Endothelial cell of umbilical vein (primary cell): ENCODE measurements around the gene ZNF280C. TPM values are rescaled to one million over a fixed set of nuclear protein-coding genes. Genes with fewer than 3 reads are reported as not detected.

ENCODE experiments used
- BruUV-seq: library from RNA; stranded (reverse); fragments of 400-500 nt; replicated peaks from 2 replicates; lab custom pipeline; 2021; lab: Mats Ljungman, UMichigan
- CTCF ChIA-PET: fragments of 300-600, 350-600 bp; sonication (Branson Sonifier 250); formaldehyde crosslinking; loops from one replicate; lab custom pipeline; 2021; ENCODE audit warnings: antibody characterized with exemption, inconsistent platforms; lab: Charles Lee
- POLR2A ChIA-PET: fragments of 300-600, 350-600 bp; sonication (Branson Sonifier 250); formaldehyde crosslinking; loops from one replicate; lab custom pipeline; 2021; ENCODE audit warnings: antibody characterized with exemption, inconsistent platforms; lab: Charles Lee
- DNase-seq: peaks from one replicate; pipeline ENCODE4 v3.0.0-alpha.2; 2011; ENCODE audit warnings: low read depth, low spot score
- FAIRE-seq: peaks from 2 replicates; lab custom pipeline; 2011; peaks lifted over from hg19 to GRCh38; lab: Jason Lieb, UNC
- H2AFZ ChIP-seq: 2 replicates; pipeline ENCODE4 v1.6.0; 2012; ENCODE audit warnings: low read depth, low read length, control low read depth, inconsistent platforms
- H3K27ac ChIP-seq: 2 replicates; pipeline ENCODE4 v1.5.1; 2011; ENCODE audit warnings: low read depth, mild to moderate bottlenecking, control low read depth, low read length, moderate library complexity; ENCODE audit not compliant: insufficient read depth
- H3K27me3 ChIP-seq, 2 experiments: 2 replicates each; pipeline versions ENCODE4 v1.6.0 to v1.6.1; 2011; ENCODE audit warnings: low read length in 2 of 2, mixed read lengths in 1 of 2; ENCODE audit not compliant: control insufficient read depth in 2 of 2, insufficient read depth in 2 of 2
- H3K36me3 ChIP-seq, 2 experiments: 2 replicates in 1 of 2; 3 replicates in 1 of 2; pipeline ENCODE4 v1.5.1; 2011; ENCODE audit warnings: low read length in 2 of 2, mild to moderate bottlenecking in 1 of 2, moderate library complexity in 1 of 2; ENCODE audit not compliant: control insufficient read depth in 2 of 2, insufficient read depth in 2 of 2; ENCODE audit errors: extremely low read depth in 1 of 2
- H3K4me1 ChIP-seq: 3 replicates; pipeline ENCODE4 v1.5.1; 2011; ENCODE audit warnings: mild to moderate bottlenecking, low read length; ENCODE audit not compliant: control insufficient read depth, insufficient read depth; ENCODE audit errors: extremely low read depth
- H3K4me2 ChIP-seq: 2 replicates; pipeline ENCODE4 v1.6.1; 2011; ENCODE audit warnings: low read length, control low read depth, mixed read lengths; ENCODE audit not compliant: insufficient read depth
- H3K4me3 ChIP-seq, 3 experiments: fragments of 200-600 bp in 1 of 3; sonication (generic), shearing (Covaris generic) in 1 of 3; replicated peaks in 1 of 3; 2 replicates each; pipeline ENCODE4 v1.5.1; 2011 to 2016; ENCODE audit warnings: control low read depth in 3 of 3, low read length in 3 of 3, mild to moderate bottlenecking in 2 of 3, inconsistent platforms in 1 of 3, low read depth in 1 of 3, moderate library complexity in 1 of 3; ENCODE audit not compliant: insufficient read depth in 1 of 3
- H3K79me2 ChIP-seq: 2 replicates; pipeline ENCODE4 v1.6.0; 2012; ENCODE audit warnings: low read length, inconsistent platforms; ENCODE audit not compliant: control insufficient read depth, insufficient read depth
- H3K9ac ChIP-seq: replicated peaks from 2 replicates; pipeline ENCODE3; 2011; ENCODE audit warnings: low read length, control low read depth; ENCODE audit not compliant: insufficient read depth; ENCODE audit errors: extremely low read depth
- H3K9me1 ChIP-seq: replicated peaks from 3 replicates; pipeline ENCODE4 v1.6.0; 2011; ENCODE audit warnings: mild to moderate bottlenecking, low read length; ENCODE audit not compliant: control insufficient read depth, insufficient read depth; ENCODE audit errors: extremely low read depth
- H3K9me3 ChIP-seq: replicated peaks from 2 replicates; pipeline ENCODE4 v1.5.1; 2012; ENCODE audit warnings: low read length, inconsistent platforms; ENCODE audit not compliant: control insufficient read depth, insufficient read depth
- H4K20me1 ChIP-seq: replicated peaks from 2 replicates; pipeline ENCODE3; 2011; ENCODE audit warnings: mild to moderate bottlenecking, low read length; ENCODE audit not compliant: control insufficient read depth, insufficient read depth; ENCODE audit errors: extremely low read depth
- CTCF ChIP-seq, 2 donors: IDR thresholded peaks; 1 replicate in 1 of 2; 2 replicates in 1 of 2; pipeline ENCODE4 v1.5.1; 2011; ENCODE audit warnings: low read length in 2 of 2, mild to moderate bottlenecking in 2 of 2, moderate library complexity in 2 of 2, control low read depth in 1 of 2, inconsistent platforms in 1 of 2, low read depth in 1 of 2; ENCODE audit not compliant: insufficient read depth in 1 of 2; ENCODE audit errors: extremely low read depth in 1 of 2
- EZH2 ChIP-seq: IDR thresholded peaks from 2 replicates; pipeline ENCODE4 v1.6.1; 2012; ENCODE audit warnings: borderline replicate concordance, low read depth, mild to moderate bottlenecking, moderate library complexity, low read length, inconsistent platforms; ENCODE audit not compliant: severe bottlenecking
- FOS ChIP-seq: IDR thresholded peaks from 2 replicates; pipeline ENCODE4 v1.6.1; 2011; ENCODE audit warnings: mild to moderate bottlenecking, low read length, moderate library complexity, borderline replicate concordance; ENCODE audit not compliant: insufficient read depth
- GATA2 ChIP-seq: IDR thresholded peaks from 2 replicates; pipeline ENCODE4 v1.7.0; 2011; ENCODE audit warnings: low read depth, mild to moderate bottlenecking, moderate library complexity, mixed read lengths, low read length; ENCODE audit not compliant: insufficient read length, insufficient read depth
- JUN ChIP-seq: IDR thresholded peaks from 2 replicates; pipeline ENCODE4 v1.6.1; 2011; ENCODE audit warnings: borderline replicate concordance, low read depth; ENCODE audit not compliant: insufficient read length, insufficient read depth
- MAX ChIP-seq: IDR thresholded peaks from 2 replicates; pipeline ENCODE4 v1.6.1; 2011; ENCODE audit not compliant: insufficient read depth, insufficient read length
- MYC ChIP-seq: IDR thresholded peaks from one replicate; pipeline ENCODE4 v1.6.1; 2011; ENCODE audit warnings: mild to moderate bottlenecking, low read depth, low read length
- POLR2A ChIP-seq: IDR thresholded peaks from 2 replicates; pipeline ENCODE4 v1.6.1; 2012; ENCODE audit warnings: low read depth, mild to moderate bottlenecking, control low read depth, low read length
- POLR2AphosphoS5 ChIP-seq: IDR thresholded peaks from 2 replicates; pipeline ENCODE4 v1.6.1; 2012; ENCODE audit warnings: low read depth, mild to moderate bottlenecking, control low read depth, low read length, moderate library complexity; ENCODE audit not compliant: insufficient read depth
- dilution Hi-C: fragments of 300-500 bp; cut with MboI; formaldehyde crosslinking; loops from one replicate; pipeline ENCODE4 v1.15.0; 2019; ENCODE audit warnings: low sequenced_read_pairs; ENCODE audit not compliant: extremely low pct_ligation_motif_present
- intact Hi-C: fragments of 100-400 bp; cut with micrococcal nuclease; formaldehyde crosslinking; loops from one replicate; pipeline ENCODE4 v1.10.0; 2022
- polyA plus RNA-seq, 4 experiments: library from polyadenylated mRNA; depleted of rRNA in 3 of 4; stranded (reverse) in 3 of 4; unstranded in 1 of 4; fragments of >200 nt; gene quantifications; 2 replicates each; pipeline versions ENCODE4 v1.2.1 to v1.2.3, GENCODE V29; 2011 to 2012; ENCODE audit warnings: missing spikeins in 1 of 4
- total RNA-seq: library from RNA; stranded (reverse); gene quantifications from 2 replicates; pipeline ENCODE4 v1.2.3, GENCODE V29; 2021

Gene ZNF280C
- total and polyA plus RNA-seq, 2 donors (not counting 3 experiments of a cell fraction or from before 2014, with no cell fraction given) = 3.2 to 7.7 TPM

- DNase-seq (no peak), FAIRE-seq (peak; percentile 65)
- Histone ChIP-seq H3K27me3 (no peaks in the 10 kb centered on the region), H3K4me1 (no peaks in the 10 kb centered on the region), H3K4me2 (no peak overlapping the region), H3K79me2 (no peaks in the 10 kb centered on the region), H3K9me1 (no peaks in the 10 kb centered on the region), H4K20me1 (no peaks in the 10 kb centered on the region), H3K9ac (no peak overlapping the region), H3K9me3 (no peaks in the 10 kb centered on the region), H3K36me3 (no peaks in the 10 kb centered on the region), H3K27ac (no peak overlapping the region), H3K4me3 (no peak overlapping the region), H2AFZ (no peak overlapping the region)
- POLR2A ChIA-PET = interaction anchor here (0.6 kb wide), 1 partner anchor 115 kb away, joined by 3 read pairs; no protein-coding TSS in a partner anchor
- TF ChIP-seq MYC (no peak), CTCF (IDR thresholded peaks at IDR 0.05; ENCODE audit: extremely low read depth in 1 of 2, insufficient read depth in 1 of 2, low read depth in 1 of 2, low read length in 2 of 2) (no peak), FOS (no peak), JUN (no peak), MAX (no peak), POLR2AphosphoS5 (no peak), POLR2A (no peak), GATA2 (no peak), EZH2 (no peak)
- no TSS peak for BruUV-seq
- CTCF ChIA-PET = no interaction called here
- dilution Hi-C loops (no loop called here), intact Hi-C loops (loop anchor here (10.0 kb wide), 1 partner anchor 592 kb away; no protein-coding TSS in a partner anchor)
These were observed 72.2 kb downstream of the ZNF280C start for GRCh38 chrX:130196466-130196865.
